ENCODE measurements around the gene BIN2.

DNA sequence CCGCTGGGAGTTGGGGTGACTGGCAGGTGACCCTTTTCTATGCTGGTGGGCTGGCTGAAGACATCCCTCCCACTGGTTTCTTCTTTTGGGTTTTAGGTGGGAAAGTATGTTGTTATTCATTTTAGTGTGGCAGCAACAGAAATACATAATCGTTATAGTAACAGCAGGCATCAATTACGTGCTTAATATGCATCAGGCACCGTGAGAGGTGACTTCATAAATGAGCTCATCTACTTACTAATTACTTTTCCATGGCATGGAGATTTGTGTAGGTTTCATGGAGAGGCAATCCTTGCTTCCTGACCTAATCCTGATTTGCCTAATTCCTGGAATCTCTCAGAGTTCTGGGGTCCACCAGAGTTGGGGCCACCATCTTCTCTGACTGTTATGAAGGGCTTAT, 35.9 kb upstream of the BIN2 start:
- no peak for TF ChIP-seq CTCF (IDR thresholded peaks at IDR 0.05)
- TF ChIP-seq POLR2AphosphoS5 (IDR thresholded peaks at IDR 0.05): no peak
